Ureter (tissue), 1 donor: ENCODE results near the gene FUT2. TPM values are rescaled to one million over a fixed set of nuclear protein-coding genes. Genes with fewer than 3 reads are reported as not detected.

Experiments used
- DNase-seq: peaks from one replicate; pipeline ENCODE4 v3.0.0-alpha.2; 2020; ENCODE audit warnings: low spot score
- total RNA-seq: library from RNA; stranded (reverse); gene quantifications from one replicate; pipeline ENCODE4 v1.2.4, GENCODE V29; 2023
- donor health status: DM: yes; HTN: yes; CAD: no.

Gene FUT2
- total RNA-seq, 1 donor from 2014 or later = 35.4 TPM

- DNase-seq = no peak
These were observed 55.2 kb downstream of the FUT2 start for GRCh38 chr19:48750771-48751504.

GRCh38 chr19:48751845-48752495 lies 56.2 kb downstream of the FUT2 start:
- no peak for DNase-seq

DNA sequence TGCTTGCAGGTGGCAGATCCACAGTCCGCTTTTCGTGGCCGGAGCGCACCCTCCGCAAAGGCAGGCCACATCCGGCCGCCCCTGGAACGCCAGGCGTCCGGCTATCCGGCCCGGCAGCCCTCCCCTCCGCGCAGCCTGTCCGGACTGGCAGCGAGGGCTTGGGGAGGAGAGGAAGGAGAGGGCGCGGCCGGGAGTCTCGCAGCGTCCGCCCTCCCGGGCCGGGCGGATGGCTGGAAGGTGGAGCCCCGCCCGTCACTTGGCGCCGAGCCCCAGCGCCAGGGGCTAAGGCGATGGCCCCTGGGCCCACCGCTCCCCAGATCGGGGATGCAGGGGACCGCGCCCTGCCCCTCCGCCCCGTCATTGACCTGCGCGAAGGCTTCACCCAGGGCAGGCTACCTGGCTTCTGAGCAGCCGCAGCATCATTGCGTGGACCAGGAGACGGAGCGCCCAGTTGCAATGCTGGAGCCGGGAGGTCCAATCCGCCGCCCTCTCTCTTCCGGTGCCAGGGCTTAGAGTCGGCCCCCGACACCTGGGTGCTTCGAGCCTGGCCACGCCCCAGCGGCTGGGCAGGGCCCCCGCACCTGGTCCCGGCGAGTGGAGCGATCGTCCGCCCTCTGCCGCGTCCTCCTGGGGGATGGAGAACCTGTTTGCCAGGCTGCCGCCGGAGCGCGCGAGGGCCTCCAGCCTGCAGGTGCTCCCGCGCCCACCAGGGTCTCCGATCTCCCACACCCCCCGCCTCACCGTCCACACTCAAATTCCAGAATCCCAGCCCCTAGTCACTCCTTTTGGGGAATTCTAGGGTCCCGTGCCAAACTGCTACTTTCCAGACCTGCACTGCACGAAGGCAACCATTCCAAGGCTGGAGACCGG lies 57.0 kb downstream of the FUT2 start, which contains the start of gene FUT1:
Gene FUT1 (minus strand): TSS at position 146 of the 870 bp plus-strand sequence. CDS start 1,360 bp downstream, outside the sequence.
- DNase-seq = peak; percentile 85

DNA sequence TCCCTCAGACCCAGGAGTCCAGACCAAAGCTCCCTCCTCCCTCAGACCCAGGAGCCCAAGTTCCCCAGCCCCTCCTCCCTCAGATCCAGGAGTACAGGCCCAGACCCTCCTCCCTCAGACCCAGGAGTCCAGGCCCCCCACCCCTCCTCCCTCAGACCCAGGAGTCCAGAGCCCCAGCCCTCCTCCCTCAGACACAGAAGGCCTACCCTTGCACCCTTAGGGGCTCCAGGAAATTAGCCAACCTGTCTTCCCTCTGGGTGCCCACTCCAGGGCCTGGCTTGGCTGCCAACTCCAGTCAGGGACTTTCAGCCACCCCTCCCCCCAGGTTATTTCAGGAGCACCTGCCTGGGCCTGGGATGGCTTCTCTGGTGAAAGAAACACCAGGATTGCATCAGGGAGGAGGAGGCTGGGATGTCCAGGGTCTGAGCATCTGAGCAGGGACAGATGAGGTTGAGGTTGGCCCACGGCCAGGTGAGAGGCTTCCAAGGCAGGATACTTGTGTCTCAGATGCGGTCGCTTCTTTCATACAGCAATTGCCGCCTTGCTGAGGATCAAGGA lies 59.4 kb downstream of the FUT2 start, which contains the start of gene FGF21:
Gene FGF21 (plus strand): TSS at position 441 of the 558 bp plus-strand sequence. CDS start 713 bp downstream, outside the sequence.
- no peak for DNase-seq

Other genes with a start within 250 kb of the FUT2 start
- 43.6 TPM for gene GRWD1, start 250.0 kb upstream of the FUT2 start, total RNA-seq
- 1.5 TPM for gene KCNJ14, start 240.4 kb upstream of the FUT2 start, total RNA-seq
- 61.6 TPM for gene CYTH2, start 226.6 kb upstream of the FUT2 start, total RNA-seq
- 5.1 TPM for gene LMTK3, start 184.1 kb upstream of the FUT2 start, total RNA-seq
- 1.6 TPM for gene SULT2B1, start 143.8 kb upstream of the FUT2 start, total RNA-seq
- not detected for gene SPACA4, start 89.2 kb upstream of the FUT2 start, total RNA-seq
- gene FAM83E, start 80.9 kb upstream of the FUT2 start, total RNA-seq = 12.7 TPM
- 1,575 TPM for gene RPL18, start 76.8 kb upstream of the FUT2 start, total RNA-seq
- 27.6 TPM for gene SPHK2, start 76.5 kb upstream of the FUT2 start, total RNA-seq
- 12.7 TPM for gene DBP, start 58.6 kb upstream of the FUT2 start, total RNA-seq
- 9.6 TPM for gene CA11, start 49.8 kb upstream of the FUT2 start, total RNA-seq
- gene NTN5, start 23.0 kb upstream of the FUT2 start, total RNA-seq = 1.0 TPM
- 2.2 TPM for gene MAMSTR, start 23.8 kb downstream of the FUT2 start, total RNA-seq
- gene RASIP1, start 44.6 kb downstream of the FUT2 start, total RNA-seq = 21.2 TPM
- gene IZUMO1, start 50.9 kb downstream of the FUT2 start, total RNA-seq = 0.91 TPM
- gene FUT1, start 56.7 kb downstream of the FUT2 start, total RNA-seq = 5.0 TPM
- gene FGF21, start 59.6 kb downstream of the FUT2 start, total RNA-seq = not detected
- gene BCAT2, start 115.1 kb downstream of the FUT2 start, total RNA-seq = 170 TPM
- 24.4 TPM for gene HSD17B14, start 140.5 kb downstream of the FUT2 start, total RNA-seq
- gene PLEKHA4, start 172.6 kb downstream of the FUT2 start, total RNA-seq = 23.0 TPM
- 56.2 TPM for gene PPP1R15A, start 176.4 kb downstream of the FUT2 start, total RNA-seq
- gene TULP2, start 202.8 kb downstream of the FUT2 start, total RNA-seq = not detected
- gene NUCB1, start 204.3 kb downstream of the FUT2 start, total RNA-seq = 232 TPM
- gene DHDH, start 237.7 kb downstream of the FUT2 start, total RNA-seq = not detected